SK-N-SH (cell line): ENCODE results near the gene RNF166. TPM values are rescaled to one million over a fixed set of nuclear protein-coding genes. Genes with fewer than 3 reads are reported as not detected.
A peak's percentile ranks its signal among the peaks of the same experiment; 100 is the strongest.

Source experiments
- CTCF ChIA-PET: fragments of 300-600, 350-600 bp; formaldehyde crosslinking; extraction: SDS; loops from one replicate; lab custom pipeline; 2021; lab: Yijun Ruan, JAX
- POLR2A ChIA-PET: fragments of 350-600 bp; sonication (Branson Sonifier 250); formaldehyde crosslinking; extraction: SDS; loops from one replicate; lab custom pipeline; 2020; ENCODE audit warnings: antibody characterized with exemption, inconsistent platforms; lab: Yijun Ruan, JAX
- DNase-seq: peaks from one replicate; pipeline ENCODE4 v3.0.0; 2012
- H2AFZ ChIP-seq: fragments of 200-600 bp; sonication (generic); 2 replicates; pipeline ENCODE4 v1.8.1; 2016; ENCODE audit warnings: antibody characterized with exemption, mild to moderate bottlenecking, low read depth
- H3F3A ChIP-seq: fragments of 200-600 bp; sonication (generic); replicated peaks from 2 replicates; pipeline ENCODE3; 2016; ENCODE audit warnings: antibody characterized with exemption, mild to moderate bottlenecking; ENCODE audit not compliant: insufficient read depth
- H3K27ac ChIP-seq, 2 experiments: fragments of 200-500 bp in 1 of 2; fragments of 200-600 bp in 1 of 2; sonication (Bioruptor generic) in 1 of 2; sonication (generic), shearing (Covaris generic) in 1 of 2; 2 replicates each; pipeline versions ENCODE4 v1.5.1 to v1.6.1; 2014 to 2016; ENCODE audit warnings: low read depth in 2 of 2, inconsistent platforms in 1 of 2, low read length in 1 of 2, mild to moderate bottlenecking in 1 of 2, mixed read lengths in 1 of 2
- H3K27me3 ChIP-seq: fragments of 200-600 bp; sonication (generic), shearing (Covaris generic); 2 replicates; pipeline ENCODE4 v1.6.1; 2016; ENCODE audit warnings: mixed run types; ENCODE audit not compliant: insufficient read depth
- H3K36me3 ChIP-seq, 2 experiments: fragments of 200-500 bp in 1 of 2; fragments of 200-600 bp in 1 of 2; sonication (Bioruptor generic) in 1 of 2; sonication (generic) in 1 of 2; replicated peaks in 1 of 2; 2 replicates each; pipeline versions ENCODE3 to v1.5.1; 2014 to 2016; ENCODE audit warnings: low read length in 1 of 2, mild to moderate bottlenecking in 1 of 2; ENCODE audit not compliant: insufficient read depth in 2 of 2, control insufficient read depth in 1 of 2
- H3K4me1 ChIP-seq, 2 experiments: fragments of 200-500 bp in 1 of 2; fragments of 200-600 bp in 1 of 2; sonication (Bioruptor generic) in 1 of 2; sonication (generic), shearing (Covaris generic) in 1 of 2; 2 replicates each; pipeline versions ENCODE4 v1.5.1 to v1.6.1; 2014 to 2016; ENCODE audit warnings: low read depth in 1 of 2, low read length in 1 of 2, mixed run types in 1 of 2; ENCODE audit not compliant: insufficient read depth in 2 of 2, control insufficient read depth in 1 of 2
- H3K4me2 ChIP-seq: fragments of 200-600 bp; sonication (generic), shearing (Covaris generic); 2 replicates; pipeline ENCODE4 v1.6.1; 2017; ENCODE audit warnings: mixed run types
- H3K4me3 ChIP-seq, 2 experiments: fragments of 200-500 bp in 1 of 2; fragments of 200-600 bp in 1 of 2; sonication (Bioruptor generic) in 1 of 2; sonication (generic), shearing (Covaris generic) in 1 of 2; 2 replicates each; pipeline versions ENCODE4 v1.5.1 to v1.8.1; 2014 to 2016; ENCODE audit warnings: low read depth in 2 of 2, inconsistent platforms in 1 of 2, low read length in 1 of 2, mild to moderate bottlenecking in 1 of 2, mixed read lengths in 1 of 2, moderate library complexity in 1 of 2
- H3K79me2 ChIP-seq: fragments of 200-600 bp; sonication (generic); 2 replicates; pipeline ENCODE4 v1.8.1; 2017; ENCODE audit warnings: mild to moderate bottlenecking; ENCODE audit not compliant: insufficient read depth
- H3K9ac ChIP-seq: fragments of 200-600 bp; sonication (generic); 2 replicates; pipeline ENCODE4 v1.6.1; 2017; ENCODE audit warnings: mixed run types
- H3K9me2 ChIP-seq: fragments of 200-600 bp; sonication (generic); 2 replicates; pipeline ENCODE4 v1.6.1; 2017; ENCODE audit warnings: mixed run types
- H3K9me3 ChIP-seq: fragments of 200-600 bp; sonication (generic); 2 replicates; pipeline ENCODE4 v1.6.1; 2017; ENCODE audit warnings: mixed run types, mild to moderate bottlenecking, moderate library complexity
- H4K20me1 ChIP-seq: fragments of 200-600 bp; sonication (generic); 2 replicates; pipeline ENCODE4 v1.6.1; 2017; ENCODE audit warnings: mild to moderate bottlenecking, mixed run types; ENCODE audit not compliant: insufficient read depth
- CHD2 ChIP-seq: fragments of 150-350 bp; IDR thresholded peaks from 2 replicates; pipeline ENCODE4 v1.6.1; 2018; ENCODE audit warnings: low read length; ENCODE audit not compliant: partially characterized antibody
- FOXJ3 ChIP-seq: sonication (generic); formaldehyde crosslinking; IDR thresholded peaks from 2 replicates; pipeline ENCODE4 v1.5.1; 2020; ENCODE audit warnings: mild to moderate bottlenecking, missing genetic modification reagents
- GABPA ChIP-seq: IDR thresholded peaks from 2 replicates; pipeline ENCODE4 v1.4.0; 2012; ENCODE audit warnings: low read depth, mild to moderate bottlenecking
- JUND ChIP-seq: IDR thresholded peaks from 2 replicates; pipeline ENCODE4 v1.4.0; 2012
- MAX ChIP-seq: IDR thresholded peaks from 2 replicates; pipeline ENCODE4 v1.4.0; 2012; ENCODE audit warnings: low read depth
- NFIC ChIP-seq: IDR thresholded peaks from 2 replicates; pipeline ENCODE4 v1.4.0; 2012; ENCODE audit warnings: borderline replicate concordance
- RCOR1 ChIP-seq: fragments of 150-350 bp; IDR thresholded peaks from 2 replicates; pipeline ENCODE4 v1.6.1; 2017; ENCODE audit warnings: antibody characterized with exemption, low read length
- RFX5 ChIP-seq: IDR thresholded peaks from 2 replicates; pipeline ENCODE4 v1.6.1; 2012; ENCODE audit warnings: mild to moderate bottlenecking, improper control_type of control experiment, low read length
- SIN3A ChIP-seq: IDR thresholded peaks from 2 replicates; pipeline ENCODE4 v1.6.1; 2012; ENCODE audit warnings: low read depth, mild to moderate bottlenecking, low read length, moderate library complexity, borderline replicate concordance
- TAF1 ChIP-seq: IDR thresholded peaks from 2 replicates; pipeline ENCODE4 v1.6.1; 2012; ENCODE audit warnings: low read depth, mild to moderate bottlenecking, low read length, moderate library complexity, borderline replicate concordance
- TCF12 ChIP-seq: IDR thresholded peaks from 2 replicates; pipeline ENCODE4 v1.4.0; 2012
- WGBS: methylation state at CpG from one replicate; pipeline ENCODE4 v1.1.6; 2017; ENCODE audit warnings: low lambda C conversion rate; 5-methylcytosine and 5-hydroxymethylcytosine counted together
- polyA plus RNA-seq, 3 experiments: library from polyadenylated mRNA; depleted of rRNA; stranded (reverse); fragments of >200 nt; gene quantifications; 2 replicates each; pipeline ENCODE4 v1.2.3, GENCODE V29; 2012
- TF ChIP-seq, protein P1 (sequence below): IDR thresholded peaks from 2 replicates; pipeline ENCODE4 v1.4.0; 2012; ENCODE audit warnings: low read depth, borderline replicate concordance

RNF166 gene
- polyA plus RNA-seq, 1 of the 3 experiments (the other 2 are of a cell fraction) = 17.2 TPM

DNA sequence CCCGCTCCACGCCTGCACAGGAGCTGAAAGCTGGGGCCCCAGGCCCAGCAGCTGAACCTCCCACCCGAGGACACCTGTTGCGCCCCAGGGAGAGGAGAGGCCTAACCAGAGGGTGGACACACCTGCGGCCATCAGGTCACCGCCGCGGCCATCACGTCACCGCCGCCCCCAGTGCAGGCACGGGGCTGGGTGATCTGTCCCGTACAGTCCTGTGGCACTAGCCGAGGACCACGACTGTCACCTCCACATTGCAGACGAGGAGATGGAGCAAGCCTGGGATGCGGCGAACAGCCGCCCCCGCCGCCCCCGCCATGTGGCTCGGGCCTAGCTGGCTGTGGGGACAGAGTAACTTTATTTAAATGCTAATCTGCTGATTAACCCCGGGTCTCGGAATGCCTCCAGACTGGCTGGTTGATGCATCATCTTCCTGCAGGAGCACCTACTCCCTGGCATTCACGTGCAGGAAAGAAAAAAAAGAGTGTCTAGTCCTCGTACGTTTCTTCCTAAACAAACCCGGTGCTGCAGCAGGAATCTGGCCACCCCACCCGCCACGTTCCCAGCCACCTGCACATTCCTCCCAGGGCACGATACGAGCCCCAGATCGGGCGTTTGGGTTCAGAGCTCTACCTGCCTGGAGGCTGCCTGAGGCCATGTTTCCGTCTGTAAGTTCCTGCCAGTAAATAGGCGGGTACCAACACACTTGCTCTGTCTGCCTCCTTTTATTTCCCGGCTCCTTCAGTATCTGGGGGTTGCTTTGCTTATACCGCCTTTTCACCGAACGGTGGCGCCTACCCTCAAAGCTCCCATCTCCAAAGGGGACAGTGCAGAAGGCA lies 48.9 kb upstream of the RNF166 start (continued):
- no peak for TF ChIP-seq GABPA
- peak; percentile 73; the same call in 1 of the 2 replicates for TF ChIP-seq MAX
- TF ChIP-seq, all 33 proteins: peak for 10

DNA sequence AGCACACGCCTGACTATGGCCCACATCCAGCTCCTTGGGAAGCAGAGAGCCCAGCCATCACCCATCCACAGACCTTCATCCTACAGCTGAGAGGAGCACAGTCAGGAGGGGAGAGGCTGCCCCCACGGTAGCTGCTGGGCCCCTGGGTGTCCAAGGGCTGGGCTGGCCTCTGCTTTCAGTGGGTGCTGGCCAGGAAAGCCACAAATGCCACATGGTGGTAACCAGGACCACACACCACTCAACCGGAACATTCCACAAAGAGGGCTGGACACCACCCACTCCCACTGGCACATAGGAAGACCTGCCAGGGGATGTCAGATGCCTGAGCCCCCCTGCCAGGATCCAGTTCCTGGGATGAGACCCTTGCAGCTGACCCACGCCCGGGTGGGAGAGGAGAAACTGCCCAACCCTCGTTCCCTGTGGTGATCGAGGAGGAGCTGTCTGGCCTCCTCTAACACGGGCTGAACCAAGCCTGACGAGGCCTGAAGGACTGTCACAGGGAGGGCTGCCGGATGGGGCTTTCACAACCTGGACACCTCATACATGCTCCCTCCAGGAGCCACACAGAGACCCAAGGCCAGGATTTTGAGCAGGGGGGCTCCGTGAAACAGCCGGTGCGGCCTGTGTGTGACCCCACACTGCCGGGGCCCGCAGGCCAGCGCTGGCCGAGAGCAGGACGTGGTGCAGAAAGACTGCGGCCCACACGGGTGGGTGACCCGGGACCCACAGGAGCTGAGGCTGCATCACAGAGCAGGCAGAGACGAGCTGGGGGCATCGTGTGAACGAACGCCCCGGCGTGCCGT lies 48.1 kb upstream of the RNF166 start:
- peaks cover 11% of the 10 kb centered on the region for H3F3A ChIP-seq
- peaks cover 0 to 5% of the 10 kb centered on the region in 2 experiments for H3K36me3 ChIP-seq
- H3K4me2 ChIP-seq = 0 out of 2 replicates have a peak overlapping the region, but pooled peaks have one; percentile 61
- CTCF ChIA-PET = interaction anchor here (0.9 to 30.9 kb wide), 12 partner anchors 14 to 462 kb away, joined by 3 to 540 read pairs (median 4); no protein-coding TSS in a partner anchor
- peaks cover 90% of the 10 kb centered on the region for H4K20me1 ChIP-seq
- peaks cover 92% of the 10 kb centered on the region for H3K79me2 ChIP-seq
- no peak for DNase-seq
- H3K9me3 ChIP-seq = no peaks in the 10 kb centered on the region
- POLR2A ChIA-PET = interaction anchor here (0.6 kb wide), 1 partner anchor 10 kb away, joined by 7 read pairs; no protein-coding TSS in a partner anchor
- no peak overlapping the region for H3K9ac ChIP-seq
- WGBS = 100% methylated on average over 2 of the region's 28 CpGs
- TF ChIP-seq TCF12 = no peak
- TF ChIP-seq CHD2 = no peak
- TF ChIP-seq FOXJ3 (CRISPR knock-in tag) = no peak
- TF ChIP-seq, protein P1, sequence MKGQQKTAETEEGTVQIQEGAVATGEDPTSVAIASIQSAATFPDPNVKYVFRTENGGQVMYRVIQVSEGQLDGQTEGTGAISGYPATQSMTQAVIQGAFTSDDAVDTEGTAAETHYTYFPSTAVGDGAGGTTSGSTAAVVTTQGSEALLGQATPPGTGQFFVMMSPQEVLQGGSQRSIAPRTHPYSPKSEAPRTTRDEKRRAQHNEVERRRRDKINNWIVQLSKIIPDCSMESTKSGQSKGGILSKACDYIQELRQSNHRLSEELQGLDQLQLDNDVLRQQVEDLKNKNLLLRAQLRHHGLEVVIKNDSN = no peak
- H3K4me1 ChIP-seq = peaks cover 8 to 12% of the 10 kb centered on the region in 2 experiments; a peak in 2 of 4 replicates
- H3K4me3 ChIP-seq = no peak overlapping the region
- no peaks in the 10 kb centered on the region for H3K27me3 ChIP-seq
- H2AFZ ChIP-seq = no peak overlapping the region
- 0 out of 4 replicates have a peak overlapping the region, but pooled peaks of 1 of the 2 experiments have one; percentile 65 for H3K27ac ChIP-seq
- H3K9me2 ChIP-seq = no peaks in the 10 kb centered on the region

GRCh38 chr16:88753602-88754001 lies 47.4 kb upstream of the RNF166 start:
- no peak for DNase-seq
- Histone ChIP-seq H3K4me3 (no peak overlapping the region), H3K9me2 (no peaks in the 10 kb centered on the region), H3K9ac (no peak overlapping the region), H3K4me2 (no peak overlapping the region), H4K20me1 (peaks cover 83% of the 10 kb centered on the region), H3F3A (peaks cover 11% of the 10 kb centered on the region), H3K27ac (no peak overlapping the region), H3K9me3 (no peaks in the 10 kb centered on the region), H2AFZ (no peak overlapping the region), H3K36me3 (peaks cover 0 to 5% of the 10 kb centered on the region in 2 experiments), H3K79me2 (peaks cover 92% of the 10 kb centered on the region), H3K4me1 (peaks cover 8 to 12% of the 10 kb centered on the region in 2 experiments; a peak in 2 of 4 replicates), H3K27me3 (no peaks in the 10 kb centered on the region)
- no peak for TF ChIP-seq RCOR1
- TF ChIP-seq NFIC = no peak
- TF ChIP-seq, protein P1 = no peak
- TF ChIP-seq GABPA = no peak
- no peak for TF ChIP-seq TAF1
- TF ChIP-seq FOXJ3 (CRISPR knock-in tag) = no peak
- TF ChIP-seq JUND = no peak
- no peak for TF ChIP-seq RFX5
- TF ChIP-seq TCF12 = no peak
- TF ChIP-seq SIN3A = no peak
- ChIA-PET CTCF (interaction anchor here (0.9 to 30.9 kb wide), 8 partner anchors 13 to 459 kb away, joined by 3 to 540 read pairs (median 4); no protein-coding TSS in a partner anchor), POLR2A (interaction anchor here (0.6 kb wide), 1 partner anchor 11 kb away, joined by 7 read pairs; no protein-coding TSS in a partner anchor)
- WGBS = 94% methylated on average over 6 of the region's 11 CpGs
